GM21825 (cell line): ENCODE measurements around the gene SET.
"Not testable (repeated sequence)": the region's sequence is repeated elsewhere in the genome, so short reads cannot be mapped to it uniquely, and the experiment has no call there.

Experiments used
- ATAC-seq: cut with Tn5 transposase; IDR thresholded peaks from one replicate; pipeline ENCODE4 v1.9.1; 2021; ENCODE audit warnings: mild to moderate bottlenecking, moderate library complexity; ENCODE audit not compliant: unreplicated experiment

SET gene, protein sequence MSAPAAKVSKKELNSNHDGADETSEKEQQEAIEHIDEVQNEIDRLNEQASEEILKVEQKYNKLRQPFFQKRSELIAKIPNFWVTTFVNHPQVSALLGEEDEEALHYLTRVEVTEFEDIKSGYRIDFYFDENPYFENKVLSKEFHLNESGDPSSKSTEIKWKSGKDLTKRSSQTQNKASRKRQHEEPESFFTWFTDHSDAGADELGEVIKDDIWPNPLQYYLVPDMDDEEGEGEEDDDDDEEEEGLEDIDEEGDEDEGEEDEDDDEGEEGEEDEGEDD

DNA sequence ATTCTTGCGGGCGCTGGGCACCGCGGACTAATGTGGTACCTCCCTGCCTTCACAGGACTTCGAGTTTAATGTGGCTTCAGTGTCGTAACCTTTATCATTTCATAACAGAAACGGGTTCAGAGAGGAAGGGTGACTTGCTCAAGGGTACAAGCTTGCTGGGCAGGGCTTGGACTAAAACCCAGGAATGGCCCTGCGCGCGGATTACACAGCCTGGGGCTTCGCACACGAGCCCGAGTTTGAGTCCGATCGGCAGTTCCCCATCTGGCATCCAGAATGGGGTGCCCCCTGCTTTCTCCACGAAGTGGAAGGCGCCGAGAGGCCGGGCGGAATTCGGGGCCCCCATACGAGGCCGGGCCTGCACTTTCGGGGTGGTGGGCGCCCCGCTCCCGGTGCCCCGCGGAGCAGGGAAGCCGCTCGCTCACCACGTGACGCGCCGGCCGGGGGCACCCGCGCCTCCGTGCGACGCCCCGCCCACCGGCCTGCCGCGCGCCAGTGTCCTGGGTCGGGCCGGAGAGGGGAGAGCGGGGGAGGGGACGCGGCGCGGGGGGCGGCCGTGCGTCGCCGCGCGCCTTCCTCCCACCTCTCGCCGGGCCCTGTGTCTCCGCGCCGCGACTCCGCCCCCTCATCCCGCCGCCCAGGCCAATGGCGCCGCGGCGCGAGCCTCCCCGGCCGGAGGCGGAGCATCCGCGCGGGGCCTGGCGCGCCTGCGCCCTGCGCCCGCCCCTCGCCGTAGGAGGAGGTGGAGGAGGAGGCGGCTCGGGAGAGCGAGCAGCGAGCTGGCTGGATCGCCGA lies at the start of gene SET:
TSS of gene SET (plus strand) at position 722 of the 792 bp plus-strand sequence. CDS start 361 bp downstream, outside the sequence.
- peak; percentile 68 for ATAC-seq

DNA sequence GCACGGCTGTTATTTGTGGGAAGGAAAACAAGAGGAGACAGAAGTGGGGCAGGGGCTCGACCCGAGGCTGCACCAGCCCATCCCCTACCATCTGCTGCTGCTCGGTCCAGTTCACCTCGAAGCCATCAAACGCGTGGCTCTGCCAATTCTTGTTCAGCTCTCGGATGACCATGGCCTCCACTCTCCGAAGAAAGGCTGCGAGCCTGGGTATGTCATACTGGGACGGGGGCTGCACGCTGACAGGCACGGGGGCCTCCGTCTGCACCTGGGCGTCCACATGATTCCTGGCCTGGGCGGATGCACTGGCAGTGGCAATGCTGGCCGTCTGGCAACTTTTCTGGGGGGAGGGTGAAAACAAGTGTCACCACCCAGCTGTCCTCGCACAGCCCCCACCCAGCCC lies 48.4 kb upstream of the SET start:
- ATAC-seq, result no peak

DNA sequence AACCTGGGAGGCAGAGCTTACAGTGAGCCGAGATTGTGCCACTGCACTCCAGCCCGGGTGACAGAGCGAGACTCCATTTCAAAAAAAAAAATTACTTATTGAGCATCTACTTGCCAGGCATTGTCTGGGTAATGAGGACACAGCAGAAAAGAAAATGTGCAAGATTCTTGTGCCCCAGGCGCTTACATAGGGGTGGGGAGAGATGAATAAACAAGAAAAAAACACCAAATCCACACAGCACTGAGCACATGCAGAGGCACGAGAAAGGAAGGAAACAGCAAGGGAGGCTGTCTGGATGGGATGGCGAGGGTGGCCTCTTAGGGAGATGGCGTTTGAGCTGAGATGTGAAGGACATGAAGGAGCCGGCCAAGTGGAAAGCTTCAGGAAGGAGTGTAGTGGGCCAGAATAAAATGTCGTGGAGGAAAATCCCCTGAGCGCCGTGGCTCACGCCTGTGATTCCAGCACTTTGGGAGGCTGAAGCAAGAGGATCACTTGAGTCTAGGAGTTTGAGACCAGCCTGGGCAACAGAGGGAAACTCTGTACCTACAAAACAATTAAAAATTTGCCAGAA lies 46.3 kb upstream of the SET start:
- ATAC-seq, result no peak

DNA sequence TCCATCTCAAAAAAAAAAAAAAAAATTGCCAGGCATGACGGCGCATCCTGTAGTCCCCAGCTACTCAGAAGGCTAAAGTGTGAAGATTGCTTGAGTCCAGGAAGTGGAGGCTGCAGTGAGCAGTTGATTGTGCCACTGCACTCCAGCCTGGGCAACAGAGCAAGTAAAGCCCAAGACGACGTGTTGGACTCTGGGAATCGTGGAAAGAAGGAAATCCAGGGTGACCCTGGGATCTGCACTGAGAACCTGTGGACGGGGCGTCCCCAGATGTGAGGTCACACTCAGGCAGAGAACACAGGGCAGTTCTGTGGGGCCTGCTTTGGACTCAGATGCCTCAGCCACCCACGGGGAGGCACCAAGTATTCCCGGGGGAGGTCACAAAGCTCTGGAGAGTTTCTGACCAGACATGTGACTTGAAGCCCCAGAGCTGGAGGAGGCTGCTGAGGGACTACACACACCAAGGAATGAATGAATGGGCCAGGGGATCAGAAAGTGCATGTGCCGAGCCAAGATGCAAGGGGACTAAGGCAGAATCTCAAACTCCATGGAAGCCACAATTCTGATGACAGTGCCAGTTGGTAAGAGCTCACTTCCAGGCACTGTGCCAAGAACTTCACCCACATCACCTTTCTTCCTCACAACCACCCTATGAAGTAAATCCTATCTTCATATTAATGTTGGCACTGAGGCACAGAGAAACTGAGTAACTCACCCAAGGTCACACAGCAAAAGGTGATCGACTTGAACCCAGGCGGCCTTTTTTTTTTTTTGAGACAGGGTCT lies 45.3 kb upstream of the SET start:
- peak; percentile 69 for ATAC-seq

DNA sequence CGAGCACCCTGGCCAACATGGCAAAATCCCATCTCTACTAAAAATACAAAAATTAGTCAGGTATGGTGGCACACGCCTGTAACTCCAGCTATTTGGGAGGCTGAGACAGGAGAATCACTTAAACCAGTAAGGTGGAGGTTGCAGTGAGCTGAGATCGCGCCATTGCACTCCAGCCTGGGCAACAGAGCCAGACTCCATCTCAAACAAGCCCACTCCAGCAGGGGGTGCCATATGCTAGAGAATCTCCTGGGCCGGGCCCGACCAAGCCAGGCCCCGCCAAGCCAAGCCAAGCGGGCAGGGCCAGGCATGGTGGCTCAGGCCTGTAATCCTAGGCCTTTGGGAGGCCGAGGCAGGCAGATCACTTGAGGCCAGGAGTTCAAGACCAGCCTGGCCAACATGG lies 40.8 kb upstream of the SET start:
- ATAC-seq, result not testable (repeated sequence)

DNA sequence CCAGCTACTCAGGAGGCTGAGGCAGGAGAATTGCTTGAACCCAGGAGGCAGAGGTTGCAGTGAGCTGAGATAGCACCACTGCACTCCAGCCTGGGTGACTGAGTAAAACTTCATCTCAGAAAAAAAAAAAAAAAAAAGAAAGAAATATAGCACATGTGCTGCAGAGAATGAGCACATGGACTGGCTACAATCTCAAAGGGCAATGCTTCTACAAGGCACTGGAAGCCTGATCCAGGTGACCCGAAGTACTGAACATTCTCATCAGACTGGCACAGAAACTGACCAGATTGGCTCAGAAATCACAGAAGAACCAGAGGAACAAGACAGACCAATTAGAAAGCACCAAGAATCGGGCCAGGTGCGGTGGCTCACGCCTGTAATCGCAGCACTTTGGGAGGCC lies 37.2 kb upstream of the SET start:
- no peak for ATAC-seq

DNA sequence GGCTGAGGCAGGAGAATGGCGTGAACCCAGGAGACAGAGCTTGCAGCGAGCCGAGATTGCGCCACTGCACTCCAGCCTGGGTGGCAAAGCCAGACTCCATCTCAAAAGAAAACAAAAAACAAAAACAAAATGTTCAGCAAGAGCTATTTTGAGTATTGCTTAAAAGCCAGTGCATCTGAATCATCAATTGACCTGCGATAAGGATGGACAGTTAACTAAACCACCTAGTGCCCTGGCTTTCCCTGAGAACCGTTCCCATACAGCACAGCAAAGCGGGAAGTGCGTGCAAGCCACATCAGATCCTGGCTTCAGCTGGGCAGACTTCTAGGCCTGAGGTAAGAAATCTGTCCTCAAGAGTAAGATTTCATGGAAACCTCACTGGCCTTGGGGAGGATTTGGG lies 35.1 kb upstream of the SET start:
- no peak for ATAC-seq

DNA sequence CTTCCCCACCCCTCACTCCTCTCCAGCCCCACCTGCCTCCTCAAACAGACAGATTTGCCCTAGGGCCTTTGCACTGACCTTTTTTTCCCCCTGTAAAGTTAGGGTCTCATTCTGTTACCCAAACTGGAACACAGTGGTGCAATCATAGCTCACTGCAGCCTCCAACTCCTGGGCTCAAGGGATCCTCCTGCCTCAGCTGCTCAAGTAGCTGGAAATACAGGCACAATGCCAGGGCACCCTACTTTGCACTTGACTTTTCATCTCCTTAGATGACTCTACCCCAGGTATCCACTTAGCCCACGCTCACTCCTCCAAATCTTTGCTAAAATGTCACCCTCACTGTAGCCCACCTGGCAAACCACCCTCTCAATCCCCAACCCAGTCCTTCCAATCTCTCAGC lies 34.5 kb upstream of the SET start:
- no peak for ATAC-seq

DNA sequence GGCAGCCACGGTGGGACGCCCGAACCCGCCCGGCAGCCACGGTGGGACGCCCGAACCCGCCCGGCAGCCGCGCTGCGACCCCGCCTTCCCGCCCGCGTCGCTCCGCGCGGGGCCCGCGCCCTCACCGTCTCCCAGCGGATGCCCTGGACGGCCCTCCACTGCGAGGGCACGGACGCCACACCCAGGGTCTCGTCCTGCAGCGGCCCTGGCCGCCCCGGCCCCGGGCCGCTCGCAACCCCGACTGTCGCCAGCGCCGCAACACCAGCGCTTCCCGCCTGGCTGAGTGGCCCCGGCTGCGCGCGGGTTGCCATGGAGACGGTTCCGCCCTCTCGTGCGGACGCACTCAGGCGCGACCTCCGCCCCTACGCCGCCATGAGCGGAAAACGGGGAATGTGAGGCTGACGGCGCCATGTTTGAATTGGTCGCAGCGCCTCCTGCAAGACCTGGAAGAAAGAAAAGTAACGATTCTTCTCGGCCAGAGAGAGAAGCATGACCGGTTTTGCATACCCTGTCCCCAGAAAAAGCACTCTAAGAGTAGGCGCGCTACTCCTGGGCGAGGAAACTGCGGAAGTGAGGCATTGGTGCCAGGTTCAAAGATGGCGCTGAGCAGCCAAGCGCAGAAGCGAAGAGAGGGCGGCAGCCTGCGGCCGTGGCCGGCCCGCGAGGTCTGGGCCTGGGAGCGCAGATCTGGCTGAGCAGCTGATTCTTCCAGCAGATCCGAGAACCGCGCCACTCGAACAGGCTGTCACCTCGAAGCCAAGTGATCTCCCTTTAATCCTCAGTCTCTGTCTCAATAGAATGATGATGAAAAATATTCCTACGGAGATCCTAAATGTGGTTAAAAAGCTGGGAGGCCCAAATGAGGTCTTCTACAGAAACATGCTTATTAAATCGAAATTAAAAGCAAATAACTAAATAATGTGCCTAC lies 32.3 kb upstream of the SET start, which contains the start of gene DYNC2I2:
TSS of gene DYNC2I2 (minus strand) at position 432 of the 928 bp plus-strand sequence. CDS start at position 311, 121 bp downstream.
- peak; percentile 69 for ATAC-seq

DNA sequence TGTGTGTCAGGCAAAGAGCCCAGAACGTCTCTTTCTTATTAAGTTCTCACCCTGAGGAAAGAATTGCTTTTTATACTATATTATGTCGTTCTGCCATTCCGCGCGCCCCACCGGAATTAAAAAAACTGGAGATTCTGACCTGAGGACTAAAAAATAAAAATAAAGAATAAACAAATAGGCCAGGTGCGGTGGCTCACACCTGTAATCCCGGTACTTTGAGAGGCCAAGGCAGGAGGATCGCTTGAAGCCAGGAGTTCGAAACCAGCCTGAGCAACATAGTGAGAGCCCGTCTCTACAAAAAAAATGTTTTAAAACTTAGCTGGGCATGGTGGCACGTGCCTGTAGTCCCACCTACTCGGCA lies 31.7 kb upstream of the SET start:
- no peak for ATAC-seq

DNA sequence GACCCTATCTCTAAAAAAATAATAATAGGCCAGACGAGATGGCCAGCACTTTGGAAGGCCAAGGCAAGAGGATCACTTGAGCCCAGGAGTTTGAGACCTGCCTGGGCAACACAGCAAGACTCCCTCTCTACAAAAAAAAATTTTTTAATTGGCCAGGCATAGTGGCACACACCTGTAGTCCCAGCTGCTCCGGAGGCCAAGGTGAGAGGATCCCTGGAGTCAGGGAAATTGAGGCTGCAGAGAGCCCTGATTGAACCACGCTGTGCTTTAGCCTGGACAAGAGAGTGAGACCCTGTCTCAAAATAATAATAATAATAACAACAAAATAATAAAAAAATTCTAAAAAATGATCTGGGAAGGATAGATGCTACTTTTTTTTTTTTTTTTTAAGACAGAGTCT lies 31.2 kb upstream of the SET start:
- ATAC-seq, result no peak

DNA sequence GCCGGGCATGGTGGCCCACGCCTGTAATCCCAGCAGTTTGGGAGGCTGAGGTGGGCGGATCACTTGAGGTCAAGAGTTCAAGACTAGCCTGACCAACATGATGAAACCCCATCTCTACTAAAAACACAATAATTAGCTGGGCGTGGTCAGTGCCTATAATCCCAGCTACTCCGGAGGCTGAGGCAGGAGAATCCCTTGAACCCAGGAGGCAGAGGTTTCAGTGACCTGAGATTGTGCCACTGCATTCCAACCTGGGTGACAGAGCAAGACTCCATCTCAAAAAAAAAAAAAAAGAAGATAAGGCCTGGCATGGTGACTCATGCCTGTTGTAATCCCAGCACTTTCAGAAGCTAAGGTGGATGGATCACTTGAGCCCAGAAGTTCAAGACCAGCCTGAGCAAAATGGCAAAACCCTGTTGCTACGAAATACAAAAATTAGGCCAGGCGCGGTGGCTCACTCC lies 22.5 kb upstream of the SET start:
- not testable (repeated sequence) for ATAC-seq

DNA sequence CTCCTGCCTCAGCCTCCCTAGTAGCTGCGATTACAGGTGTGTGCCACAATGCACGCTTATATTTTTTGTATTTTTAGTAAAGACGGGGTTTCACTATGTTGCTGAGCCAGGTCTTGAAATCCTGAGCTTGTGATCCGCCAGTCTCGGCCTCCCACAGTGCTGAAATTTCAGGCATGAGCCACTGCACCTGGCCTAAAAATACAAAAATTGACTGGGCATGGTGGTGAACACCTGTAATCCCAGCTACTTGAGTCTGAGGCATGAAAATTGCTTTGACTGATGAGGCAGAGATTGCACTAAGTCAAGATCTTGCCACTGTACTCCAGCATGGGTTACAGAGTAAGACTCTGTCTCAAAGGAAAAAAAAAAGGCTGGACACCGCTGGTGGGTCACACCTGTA lies 19.2 kb upstream of the SET start:
- ATAC-seq, result no peak

DNA sequence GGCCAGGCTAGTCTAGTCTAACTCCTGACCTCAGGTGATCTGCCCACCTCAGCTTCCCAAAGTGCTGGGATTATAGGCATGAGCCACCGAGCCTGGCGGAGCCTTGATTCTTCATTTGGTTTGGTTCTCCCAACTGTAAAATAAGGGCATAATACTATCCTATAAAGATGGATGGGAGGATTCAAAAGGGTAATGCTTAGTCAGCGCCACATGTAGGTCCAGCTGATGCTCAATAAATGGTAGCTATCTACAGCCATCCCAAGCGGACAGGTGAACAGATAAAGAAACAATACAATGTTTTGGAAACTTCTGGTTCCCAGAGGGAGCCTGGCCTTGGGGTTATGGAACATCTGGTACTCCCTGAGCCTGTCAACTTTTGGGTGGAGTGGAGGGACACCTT lies 13.6 kb upstream of the SET start:
- no peak for ATAC-seq

DNA sequence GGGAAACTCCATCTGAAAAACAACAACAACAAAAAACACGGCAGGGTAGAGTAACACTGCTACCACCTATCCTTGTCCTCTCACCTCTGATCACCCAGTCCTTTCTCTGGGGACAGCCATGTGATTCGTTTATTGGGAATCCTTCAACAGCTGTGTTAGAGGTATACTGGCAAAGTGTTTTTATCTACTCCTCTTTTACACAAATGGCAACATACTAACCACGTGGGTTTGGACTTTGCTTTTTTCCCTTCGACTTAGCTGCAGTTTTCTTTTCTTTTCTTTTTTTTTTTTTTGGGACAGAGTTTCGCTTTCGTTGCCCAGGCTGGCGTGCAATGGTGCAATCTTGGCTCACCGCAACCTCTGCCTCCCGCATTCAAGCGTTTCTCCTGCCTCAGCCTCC lies 11.2 kb upstream of the SET start:
- ATAC-seq, result no peak

DNA sequence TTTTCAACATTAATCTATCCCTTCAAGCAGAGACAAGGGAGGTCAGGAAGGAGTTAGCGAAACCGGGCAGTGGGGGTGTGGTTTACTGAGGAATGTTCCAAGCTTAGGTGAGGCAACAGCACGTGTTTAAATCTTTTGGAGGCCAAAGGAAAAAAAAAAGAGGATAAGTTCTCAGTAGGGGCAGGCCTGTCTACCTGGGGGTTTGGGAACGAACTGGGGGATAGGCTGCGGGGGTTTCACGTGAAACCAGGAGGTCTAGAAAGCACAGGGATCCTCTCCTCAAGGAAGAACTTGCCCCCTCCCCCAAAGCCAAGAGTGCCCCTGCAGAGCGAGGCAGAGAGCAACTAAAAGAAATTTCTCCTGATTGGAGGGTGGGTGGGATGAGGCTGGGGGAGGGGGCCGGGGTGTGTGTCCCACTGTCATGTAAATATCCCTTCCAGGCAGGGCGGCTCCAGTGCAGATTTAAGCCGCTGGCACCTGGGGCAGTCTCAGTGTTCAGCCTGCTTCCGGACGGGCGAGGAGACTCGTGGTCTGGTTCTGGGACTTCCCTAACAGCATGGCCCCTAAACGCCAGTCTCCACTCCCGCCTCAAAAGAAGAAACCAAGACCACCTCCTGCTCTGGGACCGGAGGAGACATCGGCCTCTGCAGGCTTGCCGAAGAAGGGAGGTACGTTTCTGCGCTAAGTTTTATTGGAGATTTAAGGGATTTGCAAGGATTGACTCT lies 5.5 kb upstream of the SET start:
- no peak for ATAC-seq

DNA sequence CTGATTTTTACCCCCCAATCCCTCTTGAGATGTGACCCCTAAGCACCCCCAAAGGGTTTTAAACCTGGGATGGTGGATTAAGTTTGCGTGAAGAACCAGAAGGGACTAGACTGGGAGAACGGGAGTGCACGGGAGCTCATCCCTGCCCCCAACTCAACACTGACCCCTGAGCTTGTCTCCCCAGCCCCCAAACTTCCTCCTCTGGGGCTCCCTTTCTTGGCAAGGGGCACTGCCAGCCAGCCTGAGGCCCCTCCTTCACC lies 5.0 kb upstream of the SET start:
- ATAC-seq, result peak; percentile 0

DNA sequence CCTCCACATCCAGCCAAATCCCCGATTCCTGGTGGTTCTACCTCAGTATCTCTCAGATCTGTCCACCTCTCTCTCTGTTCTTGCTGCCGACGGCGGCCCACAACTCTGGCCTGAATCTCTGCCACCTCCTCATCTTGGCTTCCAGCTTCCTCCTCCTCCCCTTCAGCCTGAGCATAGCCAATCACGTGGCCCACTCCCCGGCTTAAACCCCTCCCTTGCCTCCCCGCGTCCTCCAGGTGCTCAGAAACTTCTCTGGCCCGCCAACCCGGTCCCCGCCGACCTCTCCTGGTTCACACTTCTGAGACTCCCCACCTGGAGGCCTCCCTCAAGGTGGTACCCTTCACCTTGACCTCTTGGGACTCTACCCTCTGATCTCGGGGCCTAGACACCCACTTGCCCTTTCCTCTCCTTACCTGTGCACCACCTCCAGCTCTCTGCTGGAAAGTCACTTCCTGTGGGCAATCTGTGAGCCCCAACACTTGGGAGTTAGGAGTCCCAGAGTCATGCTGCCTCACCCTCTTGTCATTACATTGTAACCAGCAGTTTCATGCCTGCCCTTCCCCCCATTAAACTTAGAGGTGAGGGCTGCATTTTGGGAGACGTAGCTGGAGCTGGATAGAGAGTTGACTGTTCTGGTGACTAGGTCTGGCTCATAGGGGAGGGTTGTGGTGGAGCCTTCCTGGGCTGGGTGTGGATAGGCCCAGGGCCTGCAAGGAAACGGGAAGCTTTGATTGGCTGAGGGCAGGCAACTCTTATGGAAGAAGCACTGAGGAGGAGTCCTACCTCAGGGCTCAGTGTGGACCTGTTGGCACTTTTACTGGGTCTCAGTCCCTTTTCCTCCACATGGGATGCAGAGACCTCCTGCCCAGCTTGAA lies 4.5 kb upstream of the SET start:
- peak; percentile 27 for ATAC-seq
